IPS-NIHi11 (cell line): ENCODE data around the gene SLK.

Experiments
- DNase-seq: peaks from one replicate; pipeline ENCODE4 v3.0.0; 2012; ENCODE audit warnings: mixed read lengths, low spot score

The SLK gene

DNA sequence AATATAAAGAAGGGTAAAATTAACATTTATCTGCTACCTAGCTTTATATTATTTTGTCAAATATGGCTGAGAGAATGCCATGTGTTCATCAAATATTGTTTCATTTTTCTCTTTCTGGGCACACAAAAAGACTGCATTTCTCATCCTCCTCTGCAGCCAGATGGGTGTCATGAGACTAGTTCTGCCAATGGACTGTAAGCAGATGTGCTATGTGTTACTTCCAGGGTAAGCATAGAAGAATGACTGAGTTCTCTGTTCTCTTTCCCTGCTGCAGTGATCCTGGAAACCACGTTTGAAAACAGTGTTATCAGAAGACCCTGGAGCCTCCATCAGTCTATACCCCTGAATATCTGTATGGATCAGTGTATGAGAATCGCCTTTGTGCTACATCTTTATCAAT lies 24.1 kb upstream of the SLK start:
- DNase-seq: no peak

DNA sequence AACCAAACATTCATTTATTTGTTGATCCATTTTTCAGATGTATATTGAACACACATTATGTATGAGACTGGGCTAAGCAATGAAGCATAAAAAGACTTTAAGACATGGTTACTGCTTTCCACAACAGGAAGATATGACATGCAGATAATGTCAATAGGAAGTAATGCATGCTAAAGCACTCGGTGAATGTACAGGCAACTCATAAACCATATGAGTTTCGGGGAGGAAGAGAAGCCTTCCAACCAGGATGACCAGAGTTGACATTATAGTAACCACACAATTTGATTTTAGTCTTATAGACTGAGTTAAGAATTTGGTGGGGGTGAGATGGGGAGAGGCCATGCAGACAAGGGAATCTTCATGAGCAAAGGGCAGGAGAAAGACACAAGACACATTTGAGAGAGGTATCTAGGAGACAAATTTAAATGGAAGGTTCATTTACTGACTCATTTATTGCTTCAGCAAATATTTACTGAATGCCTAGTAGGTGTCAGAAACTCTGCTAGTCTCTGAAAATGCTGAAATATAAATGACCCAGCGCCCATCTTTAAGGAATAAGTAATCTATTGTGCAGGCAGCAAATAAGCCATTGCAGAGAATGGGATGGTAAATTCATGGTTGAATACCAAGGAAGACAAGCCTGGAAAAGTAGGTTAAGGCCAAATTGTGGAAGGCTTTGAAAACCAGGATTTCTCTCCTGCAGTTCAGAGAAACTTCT lies 19.0 kb upstream of the SLK start:
- DNase-seq: no peak

- DNase-seq: no peak
These were observed 17.2 kb upstream of the SLK start for GRCh38 chr10:103949728-103950127.

- DNase-seq: no peak
These were observed 15.8 kb upstream of the SLK start for GRCh38 chr10:103951183-103951582.

DNA sequence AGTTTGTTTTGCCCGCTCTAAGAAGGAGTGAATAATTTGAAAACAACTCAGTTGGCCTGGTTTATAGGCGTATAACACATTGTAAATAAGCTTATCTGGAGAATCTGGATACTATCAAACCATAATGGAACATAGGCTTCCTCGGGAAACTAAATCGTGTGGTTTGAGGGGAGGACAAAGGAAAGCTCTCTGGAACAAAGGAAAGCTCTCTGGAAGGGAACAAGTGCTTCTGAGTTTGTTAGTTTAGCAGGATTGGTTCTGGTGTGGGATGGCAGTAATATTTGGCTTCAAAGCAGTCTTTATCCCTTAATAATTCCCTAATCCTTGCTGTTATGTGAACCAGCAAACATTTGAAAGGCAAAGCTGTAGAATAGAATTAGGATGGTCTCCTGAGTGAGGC lies 15.0 kb upstream of the SLK start:
- no peak for DNase-seq

- no peak for DNase-seq
These were observed 12.4 kb upstream of the SLK start for GRCh38 chr10:103954543-103954942.

GRCh38 chr10:103958996-103959395 lies 7.9 kb upstream of the SLK start:
- DNase-seq: no peak

DNA sequence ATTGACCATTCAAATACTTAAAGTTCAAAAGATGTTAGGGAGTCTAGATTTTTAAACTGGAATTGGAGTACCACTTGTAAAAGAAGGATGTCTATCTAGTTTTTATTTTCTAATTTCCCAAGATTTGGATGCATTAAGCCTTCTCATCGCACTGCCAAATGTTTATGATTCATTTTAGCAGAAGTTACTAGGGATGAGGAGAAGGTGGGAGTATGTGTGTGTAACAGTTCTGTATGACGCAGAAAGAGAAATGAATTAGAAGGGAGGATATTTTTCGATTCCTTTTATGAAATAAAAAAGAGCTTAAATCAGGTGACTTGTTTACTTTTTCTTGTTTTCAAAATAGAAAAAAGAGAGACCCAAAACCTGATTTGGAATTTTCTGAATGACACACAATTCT lies 6.8 kb upstream of the SLK start:
- no peak for DNase-seq

GRCh38 chr10:103967448-103968071 lies 620 bp downstream of the SLK start:
- DNase-seq: peak; percentile 81

DNA sequence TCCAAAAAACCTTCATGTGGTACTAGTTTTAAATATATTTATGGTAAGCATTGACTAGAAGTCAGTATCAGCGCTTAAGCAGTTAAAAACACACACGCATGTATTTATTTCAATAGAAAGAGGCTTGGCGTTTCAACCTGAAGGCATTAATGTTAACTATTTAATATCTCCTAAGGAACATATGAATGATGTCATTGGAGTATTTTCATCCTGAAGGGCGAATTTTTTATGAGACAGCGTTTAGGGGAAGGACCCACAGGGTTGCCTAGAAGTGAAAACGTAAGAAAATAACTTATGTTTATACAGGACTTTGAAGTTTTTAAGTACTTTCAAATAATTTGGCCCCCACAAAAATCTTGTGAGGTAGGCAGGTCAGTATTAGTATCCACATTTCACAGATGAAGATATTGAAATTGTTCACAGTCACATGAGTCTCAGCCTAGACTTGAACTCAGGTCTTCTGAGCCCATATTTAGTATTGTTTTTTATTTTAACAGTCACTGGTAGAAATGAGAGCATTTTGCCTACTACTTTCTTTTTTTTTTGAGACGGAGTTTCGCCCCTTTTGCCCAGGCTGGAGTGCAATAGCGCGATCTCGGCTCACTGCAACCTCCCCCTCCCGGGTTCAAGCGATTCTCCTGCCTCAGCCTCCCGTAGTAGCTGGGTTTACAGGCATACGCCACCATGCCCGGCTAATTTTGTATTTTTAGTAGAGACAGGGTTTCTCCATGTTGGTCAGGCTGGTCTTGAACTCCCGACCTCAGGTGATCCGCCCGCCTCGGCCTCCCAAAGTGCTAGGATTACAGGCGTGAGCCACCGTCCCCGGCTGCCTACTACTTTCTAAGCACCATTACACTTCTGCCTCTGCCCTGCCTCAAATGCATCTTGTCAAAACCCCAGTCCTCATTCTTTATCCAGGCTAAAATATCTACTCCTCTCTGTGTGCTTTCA lies 1.8 kb downstream of the SLK start:
- DNase-seq: no peak

DNA sequence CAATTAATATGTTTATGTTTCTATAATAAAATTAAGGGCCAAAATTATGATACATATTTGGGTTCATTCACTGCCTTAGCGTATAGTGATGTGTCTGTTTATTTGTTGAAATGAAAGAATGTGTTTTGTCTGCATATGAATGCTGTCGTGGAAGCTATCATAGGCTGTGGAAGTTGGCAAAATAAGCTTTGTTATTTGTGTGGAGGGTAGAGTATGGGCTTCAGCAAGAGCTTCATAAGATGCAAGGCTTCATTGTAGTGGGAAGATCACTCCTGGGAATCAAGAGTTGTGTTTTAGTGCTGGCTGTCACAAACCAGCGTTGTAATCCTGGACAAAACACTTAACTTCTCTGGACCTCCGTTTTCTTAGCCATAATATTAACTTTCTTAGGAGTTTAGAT lies 2.5 kb downstream of the SLK start:
- no peak for DNase-seq

DNA sequence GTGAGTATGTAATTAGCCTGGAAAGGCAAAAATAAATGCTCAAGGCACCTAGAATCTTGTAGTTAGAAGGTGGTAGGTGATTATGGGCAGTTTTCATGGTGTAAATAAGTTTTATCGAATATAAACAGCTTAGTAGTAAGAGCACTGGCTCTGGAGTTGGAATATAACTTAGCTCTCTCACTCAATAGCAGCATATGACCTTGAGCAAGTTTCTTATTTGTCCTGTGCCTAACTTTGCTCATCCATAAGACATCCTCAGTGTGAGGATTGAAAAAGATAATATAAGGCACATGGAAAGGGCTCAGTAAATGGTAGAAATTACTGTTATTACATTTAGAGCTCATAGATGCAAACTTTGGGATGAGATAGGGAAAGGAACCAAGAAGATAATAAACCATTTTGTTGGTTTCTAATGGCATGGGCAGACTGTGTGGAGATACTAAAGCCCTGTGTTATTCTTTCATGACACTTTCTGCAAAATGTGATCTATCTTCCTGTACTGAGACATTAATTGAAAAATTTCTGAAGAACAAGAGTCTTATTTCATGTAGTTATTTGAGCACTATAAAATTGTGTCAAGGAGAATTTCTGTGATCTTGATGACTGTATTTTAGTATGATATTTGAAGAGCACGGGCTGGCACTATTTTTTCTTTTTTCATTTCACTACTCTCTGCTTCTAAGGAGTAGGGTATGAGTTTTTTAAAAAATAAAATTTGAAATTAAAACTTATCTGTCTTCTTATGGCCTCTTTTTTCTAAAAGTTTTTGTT lies 3.1 kb downstream of the SLK start:
- DNase-seq: no peak

DNA sequence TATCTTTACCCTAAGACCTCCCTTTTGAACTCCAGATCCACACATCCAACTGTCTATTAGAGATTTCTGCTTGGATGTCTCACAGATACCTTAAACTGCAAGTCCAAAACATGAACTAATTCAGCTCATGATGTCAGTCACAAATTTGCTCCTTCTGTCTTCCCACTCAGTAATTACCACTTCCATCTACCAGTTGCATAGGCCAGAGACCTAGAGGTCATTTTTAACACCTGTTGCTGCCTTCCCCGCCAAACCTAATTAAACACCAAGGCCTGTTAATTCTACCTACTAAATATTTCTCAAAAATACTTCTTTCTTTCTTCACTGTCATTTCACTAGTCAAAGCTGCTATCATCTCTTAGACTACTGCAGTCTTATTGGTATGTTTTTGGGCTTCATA lies 8.2 kb downstream of the SLK start:
- DNase-seq: no peak

GRCh38 chr10:103977204-103977603 lies 10.3 kb downstream of the SLK start:
- DNase-seq: no peak

DNA sequence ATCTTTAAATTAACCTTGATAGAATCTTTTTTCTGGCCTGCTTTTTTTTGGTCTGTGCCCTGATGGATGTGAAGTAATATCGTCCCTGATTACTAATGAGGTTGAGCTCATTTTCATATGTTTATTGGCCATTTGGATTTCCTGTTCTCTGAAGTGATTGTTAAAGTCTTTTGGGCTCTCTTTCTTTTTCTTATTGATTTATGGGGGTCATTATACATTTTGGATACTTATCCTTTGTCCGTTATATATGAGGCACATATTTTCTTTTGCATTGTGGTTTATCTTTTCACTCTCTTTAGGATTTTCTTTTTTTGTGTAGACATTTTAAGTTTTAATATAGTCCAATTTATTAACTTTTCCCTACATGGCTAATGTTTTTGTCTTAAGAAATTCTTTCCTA lies 12.6 kb downstream of the SLK start:
- no peak for DNase-seq

DNA sequence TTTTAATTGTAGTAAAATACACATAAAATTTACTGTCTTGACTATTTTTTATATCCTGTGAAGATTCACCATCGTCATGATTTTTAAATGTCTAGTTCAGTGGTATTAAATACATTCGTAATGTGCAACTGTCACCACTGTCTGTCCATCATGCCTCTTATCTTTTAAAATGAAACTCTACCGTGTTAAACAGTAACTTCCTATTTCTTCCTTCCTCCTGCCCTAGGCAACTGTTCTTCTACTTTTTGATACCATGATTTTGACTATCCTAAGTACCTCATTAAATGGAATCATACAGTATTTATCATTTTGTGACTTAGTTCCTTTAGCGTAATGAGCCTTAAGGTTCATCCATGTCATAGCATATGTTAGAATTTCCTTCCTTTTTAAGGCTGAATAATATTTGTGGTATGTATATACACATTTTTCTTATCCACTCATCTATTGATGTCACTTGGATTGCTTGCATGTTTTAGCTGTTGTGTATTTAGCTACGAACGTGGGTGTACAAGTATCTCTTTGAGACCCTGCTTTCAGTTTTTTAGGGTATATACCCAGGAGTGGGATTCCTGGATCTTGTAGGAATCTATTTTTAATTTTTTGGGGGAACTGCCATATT lies 13.5 kb downstream of the SLK start:
- DNase-seq: no peak

DNA sequence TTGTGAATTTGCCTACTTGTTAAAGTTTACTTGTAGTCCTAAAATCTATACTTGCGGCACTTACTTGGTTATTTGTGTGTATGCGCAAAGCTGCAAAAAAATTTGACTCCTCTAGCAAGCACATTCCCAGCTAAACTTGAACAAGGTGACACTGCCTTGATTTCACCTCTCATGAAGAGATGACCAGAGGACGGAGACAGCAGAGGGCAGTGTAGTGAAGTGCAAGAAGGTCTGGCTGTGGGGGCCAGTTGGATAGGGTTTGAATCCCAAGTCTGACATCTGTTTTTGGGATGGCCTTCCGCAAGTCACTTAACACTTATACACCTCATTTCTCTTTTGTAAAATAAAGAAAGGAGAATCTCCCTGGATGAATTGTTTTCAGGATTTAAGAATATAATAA lies 15.7 kb downstream of the SLK start:
- DNase-seq: peak; percentile 36

GRCh38 chr10:103983367-103983911 lies 16.5 kb downstream of the SLK start:
- DNase-seq: no peak

DNA sequence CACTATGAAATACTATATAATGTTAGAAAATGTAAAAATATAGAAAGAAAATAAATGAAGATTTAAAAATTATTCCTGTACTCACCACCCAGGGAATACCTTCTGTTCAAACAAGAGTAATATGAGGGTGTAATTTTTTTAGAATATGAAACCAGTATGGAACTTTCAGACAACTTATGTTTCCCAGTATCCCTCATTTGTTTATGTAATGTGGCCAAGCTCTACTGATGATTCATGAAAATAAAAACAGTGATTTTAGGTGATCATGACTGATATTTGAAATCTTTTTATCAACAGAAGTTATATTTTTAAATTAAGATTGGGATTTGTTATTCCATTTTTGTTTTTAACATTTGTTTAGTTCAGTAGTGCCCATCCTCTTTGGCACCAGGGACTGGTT lies 18.8 kb downstream of the SLK start:
- no peak for DNase-seq

DNA sequence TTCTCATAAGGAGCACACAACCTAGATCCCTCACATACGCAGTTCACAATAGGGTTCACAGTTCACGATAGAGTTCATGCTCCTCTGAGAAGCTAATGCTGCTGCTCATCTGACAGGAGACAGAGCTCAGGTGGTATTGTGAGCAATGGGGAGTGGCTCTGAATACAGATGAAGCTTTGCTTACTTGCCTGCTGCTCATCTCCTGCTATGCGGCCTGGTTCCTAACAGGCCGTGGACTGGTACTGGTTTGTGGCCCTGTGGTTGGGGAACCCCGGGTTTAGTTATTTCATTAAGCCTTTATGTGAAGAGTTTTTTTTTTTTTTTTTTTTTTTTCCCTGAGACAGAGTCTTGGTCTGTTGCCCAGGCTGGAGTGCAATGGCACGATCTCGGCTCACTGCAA lies 19.4 kb downstream of the SLK start:
- no peak for DNase-seq

DNA sequence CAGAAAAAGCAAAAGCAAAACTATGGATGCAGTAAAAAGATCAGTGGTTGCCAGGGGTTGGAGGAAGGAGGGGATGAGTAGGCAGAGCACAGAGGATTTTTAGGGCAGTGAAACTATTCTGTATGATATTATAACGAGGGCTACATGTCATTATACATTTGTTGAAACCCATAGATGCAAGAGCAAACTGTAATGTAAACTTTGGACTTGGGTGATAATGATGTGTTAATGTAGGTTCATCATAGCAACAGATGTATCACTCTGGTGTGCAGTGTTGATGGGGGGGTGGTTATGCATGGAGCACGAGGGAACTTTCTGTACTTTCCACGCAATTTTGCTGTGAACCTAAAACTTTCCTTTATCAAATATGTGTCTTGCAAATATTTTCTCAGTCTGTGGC lies 23.2 kb downstream of the SLK start:
- DNase-seq: no peak
